HUES6 (cell line): Measurements from ENCODE around the gene SPRY2.

Experiments used
- H3K27ac ChIP-seq: 2 replicates; pipeline ENCODE4 v1.7.0; 2013; ENCODE audit warnings: low read depth, mild to moderate bottlenecking, low read length, inconsistent platforms
- H3K27me3 ChIP-seq: 2 replicates; pipeline ENCODE4 v1.6.1; 2013; ENCODE audit warnings: low read length; ENCODE audit not compliant: control insufficient read depth, insufficient read depth
- H3K36me3 ChIP-seq: 2 replicates; pipeline ENCODE4 v1.6.1; 2013; ENCODE audit warnings: low read length; ENCODE audit not compliant: control insufficient read depth, insufficient read depth
- H3K4me1 ChIP-seq: 2 replicates; pipeline ENCODE4 v1.6.1; 2013; ENCODE audit warnings: low read length; ENCODE audit not compliant: control insufficient read depth, insufficient read depth
- H3K4me3 ChIP-seq: 2 replicates; pipeline ENCODE4 v1.5.1; 2013; ENCODE audit warnings: low read depth, low read length
- H3K9ac ChIP-seq: one replicate; pipeline ENCODE4 v1.6.1; 2013; ENCODE audit warnings: mild to moderate bottlenecking, low read length
- H3K9me3 ChIP-seq: 2 replicates; pipeline ENCODE4 v1.6.1; 2013; ENCODE audit warnings: low read depth, low read length; ENCODE audit not compliant: control insufficient read depth, insufficient read depth

SPRY2 gene

GRCh38 chr13:80290591-80290990 lies 50.3 kb downstream of the SPRY2 start:
- Histone ChIP-seq H3K4me3 (no peak overlapping the region), H3K4me1 (0 out of 2 replicates have a peak, but pooled peaks cover under 1% of the 10 kb centered on the region), H3K9me3 (no peaks in the 10 kb centered on the region; the same call in 1 of the 2 replicates), H3K36me3 (no peaks in the 10 kb centered on the region), H3K27me3 (no peaks in the 10 kb centered on the region), H3K9ac (no peak overlapping the region), H3K27ac (no peak overlapping the region)
